Umbilical cord (tissue), 2 donors: ENCODE data around the gene SPG7. TPM values are rescaled to one million over a fixed set of nuclear protein-coding genes. Genes with fewer than 3 reads are reported as not detected.
A peak's percentile ranks its signal among the peaks of the same experiment; 100 is the strongest.
"Not testable (repeated sequence)": the region's sequence is repeated elsewhere in the genome, so short reads cannot be mapped to it uniquely, and the experiment has no call there.

Experiments used
- DNase-seq: peaks from one replicate; pipeline ENCODE4 v3.0.0-alpha.2; 2015; ENCODE audit warnings: low spot score
- total RNA-seq: library from RNA; depleted of rRNA; stranded (reverse); fragments of >200 nt; gene quantifications from one replicate; pipeline ENCODE4 v1.2.3, GENCODE V29; 2014; ENCODE audit warnings: low replicate concordance; ENCODE audit not compliant: insufficient read depth

The SPG7 gene
- total RNA-seq, 1 donor from 2014 or later, result 121 TPM

DNA sequence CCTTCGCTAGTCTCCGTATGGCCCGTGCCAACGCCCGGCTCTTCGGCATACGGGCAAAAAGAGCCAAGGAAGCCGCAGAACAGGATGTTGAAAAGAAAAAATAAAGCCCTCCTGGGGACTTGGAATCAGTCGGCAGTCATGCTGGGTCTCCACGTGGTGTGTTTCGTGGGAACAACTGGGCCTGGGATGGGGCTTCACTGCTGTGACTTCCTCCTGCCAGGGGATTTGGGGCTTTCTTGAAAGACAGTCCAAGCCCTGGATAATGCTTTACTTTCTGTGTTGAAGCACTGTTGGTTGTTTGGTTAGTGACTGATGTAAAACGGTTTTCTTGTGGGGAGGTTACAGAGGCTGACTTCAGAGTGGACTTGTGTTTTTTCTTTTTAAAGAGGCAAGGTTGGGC, 54.7 kb downstream of the SPG7 start:
- DNase-seq, result no peak

DNA sequence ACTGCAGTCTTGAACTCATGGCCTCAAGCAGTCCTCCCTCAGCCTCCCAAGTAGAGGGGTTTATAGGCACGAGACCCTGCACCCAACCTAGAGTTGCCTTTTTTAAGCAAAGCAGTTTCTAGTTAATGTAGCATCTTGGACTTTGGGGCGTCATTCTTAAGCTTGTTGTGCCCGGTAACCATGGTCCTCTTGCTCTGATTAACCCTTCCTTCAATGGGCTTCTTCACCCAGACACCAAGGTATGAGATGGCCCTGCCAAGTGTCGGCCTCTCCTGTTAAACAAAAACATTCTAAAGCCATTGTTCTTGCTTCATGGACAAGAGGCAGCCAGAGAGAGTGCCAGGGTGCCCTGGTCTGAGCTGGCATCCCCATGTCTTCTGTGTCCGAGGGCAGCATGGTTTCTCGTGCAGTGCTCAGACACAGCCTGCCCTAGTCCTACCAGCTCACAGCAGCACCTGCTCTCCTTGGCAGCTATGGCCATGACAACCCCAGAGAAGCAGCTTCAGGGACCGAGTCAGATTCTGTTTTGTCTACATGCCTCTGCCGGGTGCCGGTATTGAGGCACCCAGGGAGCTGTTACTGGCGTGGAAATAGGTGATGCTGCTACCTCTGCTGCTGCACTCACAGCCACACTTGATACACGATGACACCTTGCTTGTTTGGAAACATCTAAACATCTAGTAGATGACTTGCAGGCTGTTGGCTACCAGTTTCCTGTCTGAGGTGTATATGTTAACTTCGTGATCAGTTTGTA, 55.6 kb downstream of the SPG7 start:
- DNase-seq, result no peak

DNA sequence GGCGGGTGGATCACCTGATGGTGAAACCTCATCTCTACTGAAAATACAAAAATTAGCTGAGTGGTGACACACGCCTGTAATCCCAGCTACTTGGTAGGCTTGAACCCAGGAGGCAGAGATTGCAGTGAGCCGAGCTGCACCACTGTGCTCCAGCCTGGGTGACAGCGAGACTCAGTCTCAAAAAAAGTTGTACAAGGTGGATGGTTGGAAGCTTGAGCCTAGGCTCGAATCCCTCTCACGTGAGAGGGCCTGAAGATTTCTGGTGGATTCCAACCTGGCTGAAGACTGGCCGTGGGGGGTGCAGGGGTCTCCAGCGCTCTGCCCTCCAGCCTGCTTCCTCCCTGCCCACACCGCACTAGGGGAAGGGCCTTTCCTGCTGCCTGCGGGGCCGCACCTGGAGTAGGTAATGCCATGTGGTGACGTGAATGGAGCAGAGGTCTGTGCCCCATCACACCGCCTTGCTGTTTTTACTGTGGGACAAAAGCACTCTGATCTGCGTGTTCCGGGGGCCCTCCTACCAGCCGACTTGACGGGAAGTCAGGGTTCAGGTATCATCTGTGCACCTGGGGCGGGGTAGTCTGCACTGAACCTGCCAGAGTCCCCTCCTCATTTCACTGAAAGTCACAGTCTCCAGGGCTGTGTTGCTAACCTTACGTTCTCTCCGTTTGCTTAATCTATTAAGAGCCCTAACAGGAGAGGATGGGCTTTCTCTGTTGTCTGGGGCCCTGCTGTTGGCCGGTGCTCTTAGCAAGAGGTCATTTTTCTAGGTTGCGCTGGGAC, 56.5 kb downstream of the SPG7 start:
- no peak for DNase-seq

DNA sequence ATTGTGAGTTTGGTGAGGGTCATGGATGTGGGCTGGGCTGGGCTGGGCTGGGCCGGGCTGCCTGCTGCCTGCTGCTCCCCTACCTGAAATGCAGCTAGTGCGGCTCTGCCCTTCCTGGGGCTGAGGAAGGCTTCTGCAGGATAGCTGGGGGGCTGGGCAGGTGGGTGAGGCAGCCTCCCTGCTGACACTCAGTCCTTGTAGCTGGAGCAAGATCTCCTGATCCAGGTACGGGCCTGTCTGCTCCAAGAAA, 57.0 kb downstream of the SPG7 start:
- DNase-seq, result no peak

DNA sequence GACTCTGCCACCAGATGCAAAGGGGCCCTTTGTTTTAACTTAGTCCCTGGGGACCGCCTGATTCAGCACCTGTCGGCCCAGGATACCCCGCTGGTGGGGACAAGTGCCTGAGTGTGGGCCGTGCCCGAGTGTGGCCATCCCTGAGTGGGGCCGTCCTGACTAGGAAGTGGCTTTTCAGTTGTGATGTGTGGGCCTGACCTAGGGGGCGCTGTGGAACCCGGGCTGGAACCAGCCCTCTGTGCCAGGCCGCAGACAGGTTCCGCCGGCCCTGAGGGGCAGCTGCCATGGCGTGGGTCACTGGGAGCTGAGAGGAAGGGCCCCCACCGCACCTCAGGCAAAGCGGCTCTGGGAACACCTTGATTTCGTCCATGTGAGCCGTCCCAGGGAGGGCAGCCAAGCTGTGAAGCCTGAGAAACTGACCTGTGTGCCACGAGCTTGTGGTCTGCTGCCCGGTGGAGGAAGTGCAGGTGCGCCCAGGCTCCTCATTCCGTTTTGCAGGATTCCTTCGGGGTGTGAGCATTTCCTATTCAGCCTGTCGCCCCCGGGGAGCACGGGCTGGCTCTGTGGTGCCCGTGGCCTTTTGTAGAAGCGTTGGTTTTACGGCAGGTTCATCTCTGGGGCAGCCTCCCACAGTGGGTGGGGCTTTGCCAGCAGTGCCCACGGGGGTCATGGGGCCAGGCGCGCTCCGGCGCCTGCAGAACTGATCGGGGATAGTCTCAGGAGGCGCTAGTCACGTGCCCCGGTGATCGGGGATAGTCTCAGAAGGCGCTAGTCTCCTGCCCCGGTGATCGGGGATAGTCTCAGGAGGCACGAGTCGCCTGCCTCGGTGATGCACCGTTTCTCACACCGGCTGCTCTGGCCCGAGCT, 57.5 kb downstream of the SPG7 start:
- DNase-seq, result peak; percentile 21

DNA sequence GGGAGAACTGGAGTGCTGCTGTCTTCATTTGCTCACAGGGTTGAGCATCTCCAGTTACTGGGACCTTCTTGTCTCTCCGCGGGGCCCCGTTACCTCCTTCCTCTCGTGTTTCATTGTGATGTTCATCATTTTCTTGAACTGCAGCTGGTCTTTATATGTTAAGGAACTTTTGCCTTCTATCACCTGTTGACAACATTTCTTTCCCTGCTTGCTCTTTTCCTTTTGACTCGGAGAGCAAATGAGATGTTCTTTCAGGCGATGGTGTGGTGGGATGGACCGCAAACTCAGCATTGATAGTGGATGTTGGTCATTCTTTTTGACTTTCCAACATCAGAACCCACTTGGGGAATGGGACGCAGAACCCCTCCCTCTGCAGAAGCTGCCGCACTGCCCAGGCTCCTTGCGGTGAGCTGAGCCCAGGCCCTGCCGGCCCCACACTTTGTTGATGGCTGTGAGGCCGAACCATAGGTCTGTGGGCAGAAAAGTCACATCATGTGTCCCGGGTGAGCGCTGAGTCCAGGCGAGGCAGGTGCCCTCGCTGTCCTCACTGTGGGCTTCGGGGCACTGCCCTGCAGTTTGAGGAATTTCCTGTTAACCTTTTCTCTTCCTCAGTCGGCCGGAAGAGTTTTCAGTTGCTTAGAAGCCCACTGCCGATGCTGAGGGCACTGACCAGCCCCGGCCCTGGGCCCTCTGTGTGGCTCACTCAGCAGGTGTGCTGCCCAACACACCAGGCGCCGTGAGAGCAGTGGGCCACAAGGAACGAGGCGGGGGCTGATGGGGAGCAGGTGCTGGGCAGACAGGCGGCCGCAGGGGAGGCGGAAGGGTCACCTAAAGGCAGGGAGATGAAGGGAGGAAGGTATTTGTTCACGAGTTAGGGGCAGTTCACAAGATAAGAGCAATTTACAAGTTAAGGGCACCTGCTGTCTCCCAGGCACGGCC, 59.7 kb downstream of the SPG7 start:
- no peak for DNase-seq

DNA sequence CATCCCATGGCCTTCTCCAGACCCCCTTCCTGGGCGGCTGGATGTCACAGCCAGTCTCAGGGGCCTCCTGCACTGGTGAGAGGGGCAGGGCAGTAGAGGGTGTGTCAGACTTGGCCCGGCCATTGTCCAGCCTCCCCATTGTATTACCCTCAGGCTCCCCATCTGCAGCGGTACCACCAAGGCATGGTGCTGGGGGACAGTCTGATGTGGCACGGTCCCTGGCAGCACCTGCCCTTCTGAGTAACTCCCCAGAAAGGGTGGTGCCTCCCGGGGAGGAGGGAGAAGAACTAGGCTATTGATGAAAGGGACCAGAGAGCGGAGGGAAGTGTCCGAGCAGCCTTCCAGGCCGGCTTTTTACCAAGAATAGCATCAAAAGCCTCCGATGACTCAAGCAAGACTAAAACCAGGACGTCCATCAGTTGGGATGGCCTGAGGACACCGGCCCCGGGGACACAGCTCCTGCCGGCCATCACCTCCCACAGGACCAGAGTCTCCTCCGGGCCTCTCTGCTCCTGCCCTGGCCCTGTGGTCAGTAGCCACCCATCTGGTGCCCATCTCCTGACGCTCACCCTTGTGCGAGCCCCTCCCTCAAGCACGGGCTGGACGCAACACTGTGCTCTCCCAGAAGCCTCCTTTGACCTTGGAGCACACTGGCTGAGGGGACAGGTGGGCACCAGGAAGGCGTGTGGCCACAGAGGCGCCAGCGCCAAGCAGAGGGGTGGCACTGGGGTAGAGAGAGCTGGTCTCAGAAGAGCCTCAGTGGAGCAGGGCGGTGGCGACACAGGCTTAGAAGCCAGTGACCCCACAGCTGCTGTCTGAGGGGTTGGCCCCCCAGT, 61.5 kb downstream of the SPG7 start:
- no peak for DNase-seq

DNA sequence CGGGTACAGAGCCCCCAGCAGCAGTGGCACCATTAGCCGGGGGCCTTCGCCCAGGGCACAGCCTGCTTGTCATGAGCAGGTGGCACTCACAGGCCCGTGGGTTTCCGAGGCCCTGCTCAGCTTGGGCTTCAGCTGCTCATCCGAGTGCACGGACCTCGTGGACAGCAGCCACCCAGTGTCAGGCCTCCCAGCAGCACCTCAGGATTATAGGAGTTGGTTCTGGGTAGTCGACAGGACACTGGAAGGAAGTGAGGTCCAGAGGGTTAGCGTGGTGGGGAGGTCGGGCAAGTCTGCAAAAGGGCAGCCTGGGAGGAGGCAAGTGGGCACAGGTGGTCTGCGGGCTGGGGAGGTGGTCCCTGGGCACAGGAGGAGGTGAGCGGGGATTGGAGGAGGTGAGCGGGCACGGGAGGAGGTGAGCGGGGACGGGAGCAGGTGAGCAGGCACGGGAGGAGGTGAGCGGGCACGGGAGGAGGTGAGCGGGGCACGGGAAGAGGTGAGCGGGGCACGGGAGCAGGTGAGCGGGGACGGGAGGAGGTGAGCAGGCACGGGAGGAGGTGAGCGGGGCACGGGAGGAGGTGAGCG, 62.2 kb downstream of the SPG7 start:
- DNase-seq, result no peak

DNA sequence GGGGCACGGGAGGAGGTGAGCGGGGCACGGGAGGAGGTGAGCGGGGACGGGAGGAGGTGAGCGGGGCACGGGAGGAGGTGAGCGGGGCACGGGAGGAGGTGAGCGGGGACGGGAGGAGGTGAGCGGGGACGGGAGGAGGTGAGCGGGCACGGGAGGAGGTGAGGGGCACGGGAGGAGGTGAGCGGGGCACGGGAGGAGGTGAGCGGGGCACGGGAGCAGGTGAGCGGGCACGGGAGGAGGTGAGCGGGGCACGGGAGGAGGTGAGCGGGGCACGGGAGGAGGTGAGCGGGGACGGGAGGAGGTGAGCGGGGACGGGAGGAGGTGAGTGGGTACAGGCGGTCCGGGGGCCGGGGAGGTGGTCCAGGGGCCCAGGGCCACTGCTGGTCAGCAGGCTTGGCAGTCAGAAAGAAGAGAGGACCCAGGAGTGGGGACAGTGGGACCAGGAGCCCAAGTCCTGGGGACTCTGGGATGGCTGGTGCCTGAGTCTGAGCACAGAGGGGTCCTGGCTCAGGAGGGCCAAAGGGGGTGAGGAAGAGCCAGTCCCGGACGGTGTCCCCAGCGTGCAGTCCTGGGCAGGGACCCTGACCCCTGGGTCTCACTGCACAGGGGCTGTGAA, 62.9 kb downstream of the SPG7 start:
- not testable (repeated sequence) for DNase-seq

DNA sequence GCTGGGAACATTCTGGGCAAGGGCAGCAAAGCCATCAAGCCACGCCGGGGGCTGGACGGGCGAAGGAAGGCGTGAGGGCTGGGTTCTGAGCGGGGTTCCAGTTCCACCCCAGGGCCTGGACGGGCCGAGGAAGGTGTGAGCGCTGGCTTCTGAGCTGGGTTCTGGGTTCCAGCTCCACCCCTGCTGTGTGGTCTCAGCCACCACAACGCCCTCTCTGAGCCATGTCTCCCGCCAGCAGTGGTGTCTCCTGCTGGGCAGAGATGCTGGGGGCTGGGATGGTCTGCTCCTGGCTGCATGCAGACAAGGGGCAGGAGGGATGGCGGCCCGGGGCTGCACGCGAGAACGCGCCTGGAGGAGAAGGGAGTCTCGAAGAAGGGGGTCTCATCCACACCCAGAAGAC, 63.4 kb downstream of the SPG7 start:
- no peak for DNase-seq

DNA sequence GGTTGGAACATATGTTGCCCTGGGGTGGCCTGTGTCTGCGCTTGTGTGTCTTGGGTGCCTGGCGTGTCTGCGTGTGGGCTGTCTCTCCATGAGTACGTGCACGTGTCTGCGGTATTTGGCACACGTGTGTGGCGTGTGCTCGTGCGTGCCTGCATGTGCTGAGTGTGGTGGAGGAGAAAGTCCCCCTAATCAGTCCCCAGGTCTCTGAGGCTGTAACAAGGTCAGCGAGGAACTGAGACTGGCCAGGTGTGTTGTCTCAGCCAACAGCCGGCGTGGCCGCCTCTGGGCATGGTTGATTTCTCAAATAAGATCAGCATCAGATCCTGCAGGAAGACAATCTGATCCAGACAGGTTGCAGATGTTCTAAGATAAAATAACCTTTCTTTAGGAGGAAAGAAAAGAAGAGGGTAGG, 63.9 kb downstream of the SPG7 start:
- DNase-seq, result no peak

DNA sequence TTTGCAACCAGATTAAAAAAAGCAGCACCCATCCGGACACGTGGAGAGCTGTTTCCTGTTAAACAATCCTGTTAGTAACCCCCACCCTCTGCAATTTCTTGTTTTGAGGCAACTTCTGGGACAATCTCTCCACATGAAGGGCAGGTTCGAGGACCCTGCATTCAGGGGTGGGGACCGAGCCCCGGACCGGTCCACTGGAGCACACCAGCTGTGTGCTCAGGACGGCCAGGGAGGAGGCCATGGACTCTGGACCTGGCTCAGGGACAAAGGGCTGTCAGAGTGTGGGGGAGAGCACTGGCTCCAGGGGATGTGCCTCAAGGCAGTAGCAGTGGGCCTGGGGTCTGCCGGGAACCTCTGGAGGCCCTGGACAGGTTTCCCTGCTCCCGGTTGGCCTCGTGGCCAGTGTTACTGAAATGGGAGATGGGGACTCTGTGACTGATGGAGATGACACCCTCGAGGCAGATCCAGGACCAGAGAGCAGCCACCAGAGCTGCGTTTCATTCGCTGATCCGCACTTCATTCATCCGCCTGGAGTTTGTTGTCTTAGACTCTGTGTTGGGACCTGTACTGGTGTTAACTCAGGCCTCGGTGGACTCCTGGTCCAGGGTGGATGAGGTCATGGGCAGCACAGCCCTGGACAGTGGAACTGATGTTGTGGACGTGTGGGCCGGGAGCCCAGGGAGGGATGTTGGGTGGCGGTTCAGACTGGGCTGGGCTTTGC, 64.4 kb downstream of the SPG7 start:
- DNase-seq, result no peak

DNA sequence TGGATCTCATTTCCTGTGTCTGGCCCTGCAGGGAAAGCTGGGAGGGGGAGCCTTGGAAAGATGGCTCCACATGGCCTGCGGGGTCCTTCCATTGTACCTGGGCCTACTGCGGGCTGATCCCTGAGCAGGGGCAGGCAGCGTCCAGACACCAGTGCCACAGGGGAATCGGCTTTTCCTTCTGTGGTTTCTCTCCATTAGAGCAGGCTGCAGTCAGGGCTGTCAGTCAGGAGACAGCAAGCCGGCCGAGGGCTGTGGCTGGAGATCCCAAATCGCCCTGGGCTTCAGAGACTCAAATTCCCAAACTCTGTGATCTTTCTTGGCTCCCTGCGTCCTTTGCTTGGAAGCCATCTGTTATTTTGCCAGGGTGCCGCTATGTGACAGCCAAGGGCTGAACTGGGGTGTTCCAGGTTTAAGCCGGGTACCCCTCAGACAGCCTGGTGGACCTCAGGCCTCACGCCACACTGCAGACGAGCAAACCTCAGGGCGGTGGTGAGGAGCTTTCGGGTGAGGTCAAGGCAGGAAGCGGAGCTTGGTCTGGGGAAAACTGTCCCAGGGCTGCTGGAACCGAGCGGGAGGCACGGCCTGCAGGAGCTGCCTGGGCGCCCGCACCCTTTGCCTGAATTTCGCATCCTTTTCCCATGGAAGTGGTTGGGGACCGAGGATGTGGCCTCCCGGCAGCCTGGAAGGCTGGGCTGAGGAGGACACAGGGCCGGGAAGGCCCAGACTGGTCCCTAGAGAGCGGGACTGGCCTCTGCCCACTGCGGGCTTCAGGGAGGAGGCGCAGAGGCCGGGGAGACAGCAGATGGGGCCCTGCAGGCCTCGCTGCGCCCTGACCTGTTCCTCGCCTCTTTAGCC, 65.8 kb downstream of the SPG7 start:
- no peak for DNase-seq

DNA sequence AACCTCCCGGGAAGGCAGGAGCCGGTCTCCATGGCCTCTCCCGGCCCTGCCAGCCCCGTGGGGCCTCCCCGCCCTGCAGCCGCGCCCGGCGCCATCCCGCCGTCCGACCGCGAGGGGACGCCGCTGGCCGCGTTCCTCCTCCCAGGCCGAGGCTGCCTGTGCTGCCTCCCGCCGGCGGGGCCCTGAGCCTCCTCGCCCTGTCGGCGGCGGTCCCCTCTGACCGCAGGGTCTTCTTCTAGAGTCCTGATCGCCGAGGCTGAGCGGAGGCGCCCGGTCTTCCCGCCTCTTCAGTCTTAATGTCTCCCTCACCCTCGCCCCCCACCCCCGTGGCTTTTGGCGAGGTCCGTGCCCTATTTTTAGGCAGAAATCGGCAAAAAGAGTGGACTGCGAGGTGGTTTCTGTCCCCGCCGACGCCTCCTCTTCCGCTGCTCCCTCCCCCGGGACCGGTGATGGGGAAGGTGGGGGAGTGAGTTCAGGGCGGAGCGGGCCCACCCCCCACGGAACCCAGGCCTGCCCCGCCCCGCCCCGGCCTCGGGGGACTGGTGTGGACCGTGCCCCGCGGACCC, 66.6 kb downstream of the SPG7 start:
- DNase-seq, result peak; percentile 24

DNA sequence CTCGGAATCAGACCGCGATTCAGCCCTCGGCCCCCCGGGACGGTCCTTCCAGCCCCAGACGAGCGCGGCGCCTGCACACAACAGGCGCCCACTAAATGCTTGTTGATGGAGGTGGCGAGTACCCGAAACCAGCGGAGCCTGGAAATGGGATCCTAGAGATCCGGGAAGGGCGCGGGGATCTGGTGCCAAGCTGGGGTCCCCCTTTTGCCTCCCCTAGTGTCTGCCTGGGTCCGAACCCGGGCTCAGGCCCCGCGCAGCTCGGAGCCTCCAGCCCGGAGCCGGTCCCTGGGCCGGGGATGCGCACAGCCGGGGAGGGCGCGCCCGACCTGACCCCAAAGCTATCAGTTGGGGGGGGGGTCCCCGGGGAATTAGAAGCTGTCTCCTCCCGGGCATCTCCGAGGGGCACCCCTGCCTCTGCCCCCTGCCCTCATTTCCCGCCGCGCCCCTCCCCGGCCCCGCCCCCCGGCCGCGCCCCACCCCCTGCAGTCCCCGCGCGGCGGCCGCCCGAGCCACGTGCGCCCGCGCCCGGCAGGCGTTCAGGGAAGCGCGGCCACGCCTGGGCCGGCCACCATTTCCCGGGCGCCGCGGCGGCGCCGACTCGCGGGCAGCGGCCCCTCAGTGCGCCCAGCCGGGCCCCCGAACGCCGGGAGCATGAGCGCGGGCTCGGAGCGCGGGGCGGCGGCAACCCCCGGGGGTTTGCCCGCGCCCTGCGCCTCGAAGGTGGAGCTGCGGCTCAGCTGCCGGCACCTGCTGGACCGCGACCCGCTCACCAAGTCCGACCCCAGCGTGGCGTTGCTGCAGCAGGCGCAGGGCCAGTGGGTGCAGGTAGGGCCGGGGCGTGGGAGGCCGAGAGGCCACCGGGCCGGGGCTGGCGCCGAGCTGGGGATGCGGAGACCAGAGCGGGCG, 67.3 kb downstream of the SPG7 start, which contains the start of gene CPNE7:
Gene CPNE7 (plus strand): TSS at position 512 of the 906 bp plus-strand sequence. CDS start 140 bp downstream, at position 652.
- no peak for DNase-seq
